Raji (cell line): ENCODE measurements around the gene CUEDC1.

Experiments
- POLR2A ChIP-seq: IDR thresholded peaks from 2 replicates; pipeline ENCODE4 v1.6.1; 2011; ENCODE audit warnings: low read depth, low read length, control low read depth; ENCODE audit not compliant: insufficient read depth

Gene CUEDC1

GRCh38 chr17:57988301-57989250 is 33.4 kb upstream of the CUEDC1 start:
- TF ChIP-seq POLR2A: peak; percentile 77

DNA sequence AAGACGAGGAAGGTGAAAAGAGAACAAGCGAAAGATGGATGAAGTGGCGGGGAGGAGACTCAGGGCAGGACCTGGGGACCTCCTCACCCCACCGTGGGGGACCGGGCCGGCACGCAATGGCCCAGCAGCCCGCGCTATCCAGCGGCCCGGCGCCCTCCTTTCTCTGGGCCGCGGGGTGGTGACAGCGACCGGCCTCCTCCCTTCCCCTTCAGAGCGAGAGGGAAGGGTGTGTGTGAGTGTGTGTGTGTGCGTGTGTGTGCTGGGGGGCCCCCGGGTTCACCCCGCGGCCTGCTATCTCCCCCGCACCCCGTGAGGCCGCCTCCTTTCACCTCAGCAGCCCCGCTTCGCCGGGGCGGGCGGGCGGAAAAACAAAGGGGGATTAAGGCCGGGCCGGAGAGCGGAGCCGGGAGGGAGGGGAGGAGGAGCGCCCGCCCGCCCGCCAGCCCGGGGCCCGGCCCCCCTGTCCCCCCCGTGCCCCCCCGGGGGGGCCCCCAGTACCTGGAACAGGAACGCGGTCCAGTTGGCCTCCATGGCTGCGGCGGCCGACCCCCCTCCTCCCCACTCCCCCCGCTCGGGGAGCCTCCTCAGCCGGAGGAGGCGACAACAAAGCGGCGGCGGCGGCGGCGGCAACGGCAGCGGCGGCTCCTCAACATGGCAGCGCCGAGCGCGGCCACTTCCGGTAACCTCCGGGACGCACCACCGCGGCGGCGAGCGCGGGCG is 32.5 kb upstream of the CUEDC1 start, which contains the start of gene VEZF1:
TSS of gene VEZF1 (minus strand) at position 674 of the 720 bp plus-strand sequence. CDS start at position 531, 143 bp downstream.
- no peak for TF ChIP-seq POLR2A

DNA sequence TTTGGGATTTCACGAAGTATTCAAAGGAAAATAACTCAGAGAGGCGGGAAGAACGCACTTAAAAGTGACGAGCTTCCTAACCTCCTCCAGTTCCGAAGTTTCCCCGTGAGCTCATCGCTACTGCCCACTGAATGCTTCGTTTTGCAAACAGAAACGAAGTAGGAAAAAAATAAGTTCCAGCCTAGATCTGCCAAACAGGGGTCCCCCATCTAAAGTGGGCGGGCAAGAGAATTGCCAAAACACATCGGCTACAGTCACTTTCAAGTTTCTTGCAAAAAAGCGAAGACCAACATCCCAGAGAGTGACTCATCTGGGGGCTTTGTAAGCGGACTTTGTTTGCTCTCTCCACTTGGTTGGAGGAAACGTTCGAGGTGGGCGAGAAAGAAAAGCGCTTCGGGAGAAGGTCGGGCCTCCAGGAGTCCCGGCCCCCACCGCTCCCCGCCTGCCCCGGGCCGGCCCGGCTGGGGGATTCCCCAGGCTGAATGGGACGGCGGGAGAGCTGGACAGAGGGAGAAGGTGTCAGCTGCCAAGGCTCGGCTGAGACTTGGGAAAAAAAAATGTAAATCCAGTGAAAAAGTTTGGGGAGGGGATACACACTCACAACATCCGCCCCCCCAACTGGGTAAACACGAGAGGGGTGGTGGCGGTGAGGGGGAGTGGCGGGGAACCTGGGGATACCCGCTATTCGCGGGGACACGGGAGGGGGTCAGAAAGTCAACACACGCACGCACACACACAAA is 31.8 kb upstream of the CUEDC1 start:
- no peak for TF ChIP-seq POLR2A

- TF ChIP-seq POLR2A: no peak
These were observed 30.4 kb upstream of the CUEDC1 start for GRCh38 chr17:57985675-57985974.

DNA sequence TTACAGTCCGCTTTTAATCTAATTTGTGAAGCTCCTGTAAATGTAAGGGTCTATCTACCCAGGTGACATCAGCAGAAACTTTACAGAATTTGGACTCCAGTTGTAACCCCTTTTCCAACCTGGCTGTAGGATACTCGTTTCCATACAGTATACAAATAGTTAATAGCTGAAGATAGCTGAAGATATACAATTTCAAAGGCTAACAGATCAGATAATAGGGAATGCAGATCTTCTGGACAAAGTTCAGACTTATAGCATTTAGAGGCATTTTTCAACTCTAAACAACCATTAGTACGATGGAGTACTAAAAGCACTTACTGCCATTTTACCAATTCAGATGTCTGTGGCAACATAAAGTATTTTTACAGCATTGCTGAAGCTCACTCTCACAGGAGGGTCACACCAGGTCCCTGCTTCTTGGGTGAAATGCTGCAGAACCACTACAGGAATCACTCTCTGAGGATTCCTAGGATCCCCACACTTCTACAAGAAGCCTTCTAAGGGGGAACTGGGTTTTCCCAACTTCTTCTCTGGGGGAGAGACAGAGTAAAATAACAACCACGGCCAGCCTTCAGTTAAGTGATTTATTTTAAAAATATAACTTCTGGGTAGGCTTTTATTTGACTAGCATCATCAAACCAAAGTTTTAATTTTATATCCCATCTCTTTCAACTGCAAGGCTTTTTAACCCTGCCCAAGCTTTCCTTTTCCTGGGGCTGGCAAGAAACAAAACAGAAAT is 29.9 kb upstream of the CUEDC1 start:
- no peak for TF ChIP-seq POLR2A

GRCh38 chr17:57984261-57984890 is 29.2 kb upstream of the CUEDC1 start:
- no peak for TF ChIP-seq POLR2A

- TF ChIP-seq POLR2A: no peak
These were observed 28.2 kb upstream of the CUEDC1 start for GRCh38 chr17:57983446-57983845.

DNA sequence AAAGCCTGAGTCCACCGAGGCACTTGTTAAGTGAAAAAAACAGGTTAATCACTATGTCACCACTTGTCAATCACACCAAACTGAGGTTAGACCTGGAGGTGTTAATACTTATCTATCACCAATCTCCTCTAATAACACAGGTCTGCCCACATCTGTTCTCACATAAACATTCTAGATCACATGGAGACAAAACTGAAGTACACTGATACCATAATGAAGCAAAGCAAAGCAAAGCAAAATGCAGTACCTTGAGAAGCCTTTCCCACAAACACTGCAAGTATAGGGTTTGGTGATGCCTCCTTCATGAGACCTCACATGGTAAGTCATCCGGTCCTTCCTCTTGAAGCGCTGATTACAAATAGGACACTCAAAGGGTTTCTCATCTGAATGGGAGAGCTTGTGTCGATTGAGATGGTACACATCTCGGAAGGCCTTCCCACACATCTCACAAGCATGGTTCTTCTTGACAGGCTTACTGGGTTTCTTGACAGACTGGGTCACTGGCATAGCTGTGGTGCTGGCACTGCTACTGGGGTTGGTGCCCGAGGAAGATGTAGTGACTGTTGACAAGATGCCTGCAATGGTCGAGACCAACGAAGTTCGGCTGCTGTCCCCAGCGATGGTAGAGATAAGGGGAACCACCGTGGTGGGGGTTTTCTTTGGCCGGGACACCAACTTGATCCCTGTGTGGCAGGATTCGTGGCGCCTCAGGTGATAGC is 27.4 kb upstream of the CUEDC1 start:
- no peak for TF ChIP-seq POLR2A

DNA sequence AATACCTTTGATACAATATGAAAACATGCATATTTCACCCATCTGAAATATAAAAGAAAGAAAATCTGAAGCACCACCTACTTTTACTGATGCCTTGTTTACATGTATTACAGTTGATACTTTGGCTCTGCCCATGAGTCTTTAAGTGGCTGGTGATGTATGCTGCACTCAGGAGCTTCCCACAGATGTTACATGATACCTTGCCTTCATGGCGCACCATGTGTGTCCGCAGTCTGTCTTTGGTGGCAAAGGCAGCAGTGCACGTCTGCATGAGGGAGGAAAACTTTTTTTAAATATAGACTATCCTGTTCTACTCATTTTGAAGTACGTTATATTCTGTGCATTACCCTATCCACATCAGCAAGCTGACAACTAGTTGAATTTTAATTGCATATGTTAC is 25.3 kb upstream of the CUEDC1 start:
- TF ChIP-seq POLR2A: no peak

GRCh38 chr17:57979076-57979475 is 23.9 kb upstream of the CUEDC1 start:
- TF ChIP-seq POLR2A: no peak

- no peak for TF ChIP-seq POLR2A
These were observed 21.4 kb upstream of the CUEDC1 start for GRCh38 chr17:57976594-57976993.

- no peak for TF ChIP-seq POLR2A
These were observed 19.8 kb upstream of the CUEDC1 start for GRCh38 chr17:57975044-57975443.

- TF ChIP-seq POLR2A: no peak
These were observed 16.9 kb upstream of the CUEDC1 start for GRCh38 chr17:57972151-57972550.

DNA sequence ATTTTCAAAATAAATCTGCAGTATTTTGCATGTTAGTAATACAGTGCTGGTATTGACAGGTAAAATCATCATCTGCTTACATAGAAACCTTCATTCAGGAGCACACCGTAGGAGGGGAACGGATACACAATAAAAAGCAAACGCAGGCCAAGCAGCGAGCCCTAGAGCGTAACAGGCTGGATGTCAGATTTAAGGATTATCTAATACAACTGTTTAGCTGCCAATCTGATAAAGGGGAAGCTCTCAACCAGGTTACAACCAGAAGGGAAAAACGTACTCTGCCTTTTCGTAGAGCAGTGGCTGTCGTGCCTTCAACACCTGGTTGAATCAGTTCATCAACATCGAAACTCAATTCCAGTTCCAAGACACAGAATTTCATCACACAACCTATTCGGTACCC is 16.4 kb upstream of the CUEDC1 start:
- no peak for TF ChIP-seq POLR2A
